HepG2 (cell line): ENCODE results near the gene SLC25A25. TPM values are rescaled to one million over a fixed set of nuclear protein-coding genes. Genes with fewer than 3 reads are reported as not detected.
A peak's percentile ranks its signal among the peaks of the same experiment; 100 is the strongest.

ENCODE experiments used
- AGO2 ChIP-seq: fragments of 200-400 bp; formaldehyde crosslinking; optimal IDR thresholded peaks from 2 replicates; pipeline ENCODE3; 2017; ENCODE audit warnings: mild to moderate bottlenecking, low read depth, low read length, moderate library complexity
- ATM ChIP-seq: fragments of 450-650 bp; IDR thresholded peaks from 2 replicates; pipeline ENCODE4 v1.7.1; 2017; ENCODE audit warnings: mild to moderate bottlenecking, borderline replicate concordance
- CSRNP1 ChIP-seq: sonication (generic); formaldehyde crosslinking; IDR thresholded peaks from 2 replicates; pipeline ENCODE4 v1.8.1; 2023; ENCODE audit warnings: mild to moderate bottlenecking, missing genetic modification reagents
- EED ChIP-seq: sonication (generic); formaldehyde crosslinking; IDR thresholded peaks from 2 replicates; pipeline ENCODE4 v1.5.0; 2020; ENCODE audit warnings: mild to moderate bottlenecking, missing genetic modification reagents
- FOSL2 ChIP-seq: sonication (generic); formaldehyde crosslinking; IDR thresholded peaks from 2 replicates; pipeline ENCODE4 v1.4.0; 2020; ENCODE audit warnings: missing genetic modification reagents
- FOXK2 ChIP-seq: fragments of 450-650 bp; IDR thresholded peaks from 2 replicates; pipeline ENCODE4 v1.6.1; 2016
- FOXP1 ChIP-seq, 2 experiments: fragments of 450-650 bp in 1 of 2; IDR thresholded peaks; 2 replicates each; pipeline ENCODE4 v1.6.1; 2017 to 2018; ENCODE audit warnings: antibody characterized with exemption in 1 of 2
- KDM5B ChIP-seq: sonication (generic); formaldehyde crosslinking; IDR thresholded peaks from 2 replicates; pipeline ENCODE4 v1.4.0; 2020; ENCODE audit warnings: missing genetic modification reagents, mild to moderate bottlenecking, borderline replicate concordance
- KLF12 ChIP-seq: sonication (generic); formaldehyde crosslinking; IDR thresholded peaks from 2 replicates; pipeline ENCODE4 v1.4.0; 2020; ENCODE audit warnings: missing genetic modification reagents, borderline replicate concordance
- KLF6 ChIP-seq: IDR thresholded peaks from 2 replicates; pipeline ENCODE4 v1.8.0; 2016; ENCODE audit warnings: missing biosample characterization, missing genetic modification reagents
- MLLT10 ChIP-seq: sonication (generic); formaldehyde crosslinking; IDR thresholded peaks from 2 replicates; pipeline ENCODE4 v1.4.0; 2020; ENCODE audit warnings: missing genetic modification reagents
- NKX3-1 ChIP-seq: sonication (generic); formaldehyde crosslinking; IDR thresholded peaks from 2 replicates; pipeline ENCODE4 v1.5.0; 2020; ENCODE audit warnings: missing genetic modification reagents
- PAX8 ChIP-seq: sonication (generic); formaldehyde crosslinking; IDR thresholded peaks from 2 replicates; pipeline ENCODE4 v1.8.0; 2022; ENCODE audit warnings: mild to moderate bottlenecking, missing genetic modification reagents, borderline replicate concordance
- RAD21 ChIP-seq: fragments of 450-650 bp; formaldehyde crosslinking; IDR thresholded peaks from 2 replicates; pipeline ENCODE4 v1.5.0; 2020; ENCODE audit warnings: mild to moderate bottlenecking
- TARDBP ChIP-seq: sonication (generic); formaldehyde crosslinking; IDR thresholded peaks from 2 replicates; pipeline ENCODE4 v1.8.0; 2022; ENCODE audit warnings: mild to moderate bottlenecking, missing genetic modification reagents
- TBP ChIP-seq: sonication (generic); formaldehyde crosslinking; IDR thresholded peaks from 2 replicates; pipeline ENCODE4 v1.5.0; 2020; ENCODE audit warnings: missing genetic modification reagents
- TFDP1 ChIP-seq: IDR thresholded peaks from 2 replicates; pipeline ENCODE4 v1.6.1; 2016; ENCODE audit warnings: missing compliant biosample characterization, missing genetic modification reagents, borderline replicate concordance
- U2AF1 ChIP-seq: fragments of 200-400 bp; formaldehyde crosslinking; optimal IDR thresholded peaks from 2 replicates; pipeline ENCODE3; 2017; ENCODE audit warnings: mild to moderate bottlenecking, low read depth, low read length
- ZNF274 ChIP-seq: sonication (generic); formaldehyde crosslinking; IDR thresholded peaks from 2 replicates; pipeline ENCODE4 v1.5.1; 2020; ENCODE audit warnings: mild to moderate bottlenecking, missing genetic modification reagents
- ZNF326 ChIP-seq: sonication (generic); formaldehyde crosslinking; IDR thresholded peaks from 2 replicates; pipeline ENCODE4 v1.4.0; 2020; ENCODE audit warnings: missing genetic modification reagents, borderline replicate concordance
- ZNF543 ChIP-seq: sonication (generic); formaldehyde crosslinking; IDR thresholded peaks from 2 replicates; pipeline ENCODE4 v1.4.0; 2020; ENCODE audit warnings: mild to moderate bottlenecking, missing genetic modification reagents
- ZNF569 ChIP-seq: sonication (generic); formaldehyde crosslinking; IDR thresholded peaks from 2 replicates; pipeline ENCODE4 v1.5.0; 2020; ENCODE audit warnings: mild to moderate bottlenecking, missing genetic modification reagents, moderate library complexity, borderline replicate concordance
- ZNF580 ChIP-seq: IDR thresholded peaks from 2 replicates; pipeline ENCODE4 v1.6.1; 2016; ENCODE audit warnings: low read depth, borderline replicate concordance
- ZNF724P ChIP-seq: sonication (generic); formaldehyde crosslinking; IDR thresholded peaks from 2 replicates; pipeline ENCODE4 v1.8.0; 2022; ENCODE audit warnings: missing genetic modification reagents, borderline replicate concordance
- polyA plus RNA-seq, 8 experiments: library from polyadenylated mRNA; depleted of rRNA in 3 of 8; stranded (reverse) in 7 of 8; unstranded in 1 of 8; fragments of >200 nt; fragmentation: Illumina TruSeq in 4 of 8; extraction: Trizol in 4 of 8; gene quantifications; 2 replicates each; pipeline versions ENCODE4 v1.2.1 to v1.2.3, GENCODE V29; 2011 to 2016; ENCODE audit warnings: low read depth in 4 of 8, missing spikeins in 1 of 8, mixed read lengths in 1 of 8; ENCODE audit not compliant: insufficient read depth in 1 of 8
- total RNA-seq, 5 experiments: library from RNA; depleted of rRNA; stranded (reverse); fragments of >200 nt; fragmentation: Illumina TruSeq; extraction: Trizol; gene quantifications; 2 replicates each; pipeline ENCODE4 v1.2.3, GENCODE V29; 2016; ENCODE audit warnings: low read depth in 1 of 5
- TF ChIP-seq, protein P1 (sequence below): sonication (generic); formaldehyde crosslinking; conservative IDR thresholded peaks from 2 replicates; pipeline ENCODE4 v1.4.0; 2020; ENCODE audit warnings: mild to moderate bottlenecking, missing genetic modification reagents, moderate library complexity

Gene SLC25A25
- total and polyA plus RNA-seq, 2 of the 13 experiments (the other 11 are each of a cell fraction or from before 2014, with no cell fraction given): 10.5 to 24.8 TPM

DNA sequence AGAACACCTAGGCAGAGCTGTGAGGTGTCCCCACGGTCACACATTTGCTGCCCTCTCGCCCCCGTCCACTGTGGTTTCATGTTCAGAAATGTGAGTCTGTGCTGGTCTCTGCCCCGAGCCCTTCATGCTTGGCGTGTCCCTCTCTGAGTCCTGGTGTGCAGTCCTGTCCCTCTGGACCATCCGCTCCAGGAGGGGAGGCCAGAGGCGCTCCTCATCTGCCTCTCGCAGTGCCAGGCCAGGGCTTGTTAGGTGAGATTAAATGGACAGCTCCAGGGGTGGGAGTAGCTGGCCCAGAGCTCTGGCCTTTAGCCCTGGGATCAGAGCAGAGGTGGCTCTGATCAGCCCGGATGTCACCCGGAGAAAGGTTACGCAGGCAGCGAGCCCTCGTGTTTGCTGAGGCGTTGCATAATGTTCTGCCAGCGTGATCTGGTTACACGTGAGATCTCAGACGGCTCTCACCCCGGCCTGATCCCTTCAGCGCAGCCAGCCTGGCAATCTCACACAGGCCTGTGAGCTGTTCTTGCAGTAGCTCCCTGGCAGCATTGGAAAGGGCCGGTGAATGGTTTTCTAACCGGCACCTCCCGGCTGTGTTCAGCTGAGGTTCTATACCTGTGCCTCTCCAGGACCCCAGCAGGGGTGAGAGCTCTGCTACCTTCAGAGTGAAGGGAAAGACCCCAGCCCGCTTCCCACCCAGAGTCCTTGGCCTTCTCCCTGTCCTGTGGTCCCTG, 35.0 kb downstream of the SLC25A25 start (continued):
- TF ChIP-seq KLF12 (CRISPR knock-in tag): no peak
- peak; percentile 97 for TF ChIP-seq ZNF543 (CRISPR knock-in tag)
- peak; percentile 74; the same call in 1 of the 2 replicates for TF ChIP-seq ATM
- peak; percentile 55 for TF ChIP-seq AGO2
- TF ChIP-seq TBP (CRISPR knock-in tag): no peak
- TF ChIP-seq ZNF580 (CRISPR knock-in tag): peak; percentile 92; the same call in 1 of the 2 replicates
- peak; percentile 88; the same call in 1 of the 2 replicates for TF ChIP-seq TFDP1 (CRISPR knock-in tag)
- no peak for TF ChIP-seq FOXK2
- TF ChIP-seq, protein P1, sequence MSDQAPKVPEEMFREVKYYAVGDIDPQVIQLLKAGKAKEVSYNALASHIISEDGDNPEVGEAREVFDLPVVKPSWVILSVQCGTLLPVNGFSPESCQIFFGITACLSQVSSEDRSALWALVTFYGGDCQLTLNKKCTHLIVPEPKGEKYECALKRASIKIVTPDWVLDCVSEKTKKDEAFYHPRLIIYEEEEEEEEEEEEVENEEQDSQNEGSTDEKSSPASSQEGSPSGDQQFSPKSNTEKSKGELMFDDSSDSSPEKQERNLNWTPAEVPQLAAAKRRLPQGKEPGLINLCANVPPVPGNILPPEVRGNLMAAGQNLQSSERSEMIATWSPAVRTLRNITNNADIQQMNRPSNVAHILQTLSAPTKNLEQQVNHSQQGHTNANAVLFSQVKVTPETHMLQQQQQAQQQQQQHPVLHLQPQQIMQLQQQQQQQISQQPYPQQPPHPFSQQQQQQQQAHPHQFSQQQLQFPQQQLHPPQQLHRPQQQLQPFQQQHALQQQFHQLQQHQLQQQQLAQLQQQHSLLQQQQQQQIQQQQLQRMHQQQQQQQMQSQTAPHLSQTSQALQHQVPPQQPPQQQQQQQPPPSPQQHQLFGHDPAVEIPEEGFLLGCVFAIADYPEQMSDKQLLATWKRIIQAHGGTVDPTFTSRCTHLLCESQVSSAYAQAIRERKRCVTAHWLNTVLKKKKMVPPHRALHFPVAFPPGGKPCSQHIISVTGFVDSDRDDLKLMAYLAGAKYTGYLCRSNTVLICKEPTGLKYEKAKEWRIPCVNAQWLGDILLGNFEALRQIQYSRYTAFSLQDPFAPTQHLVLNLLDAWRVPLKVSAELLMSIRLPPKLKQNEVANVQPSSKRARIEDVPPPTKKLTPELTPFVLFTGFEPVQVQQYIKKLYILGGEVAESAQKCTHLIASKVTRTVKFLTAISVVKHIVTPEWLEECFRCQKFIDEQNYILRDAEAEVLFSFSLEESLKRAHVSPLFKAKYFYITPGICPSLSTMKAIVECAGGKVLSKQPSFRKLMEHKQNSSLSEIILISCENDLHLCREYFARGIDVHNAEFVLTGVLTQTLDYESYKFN: peak; percentile 95
- TF ChIP-seq U2AF1: no peak
- no peak for TF ChIP-seq RAD21 (CRISPR knock-in tag)
- TF ChIP-seq ZNF569 (CRISPR knock-in tag): no peak
- peak; percentile 96 for TF ChIP-seq TARDBP (CRISPR knock-in tag)
- TF ChIP-seq ZNF274: peak; percentile 98
- peak; percentile 81; the same call in 1 of the 2 replicates for TF ChIP-seq NKX3-1
- TF ChIP-seq MLLT10 (CRISPR knock-in tag): no peak
- TF ChIP-seq ZNF326 (CRISPR knock-in tag): no peak
- TF ChIP-seq EED: peak; percentile 85
- peak; percentile 84 for TF ChIP-seq CSRNP1 (CRISPR knock-in tag)
- TF ChIP-seq PAX8 (CRISPR knock-in tag): peak; percentile 68; the same call in 1 of the 2 replicates
- TF ChIP-seq FOSL2 (CRISPR knock-in tag): peak; percentile 82
- peak; percentile 79; the same call in 1 of the 2 replicates for TF ChIP-seq KLF6 (CRISPR knock-in tag)
- TF ChIP-seq ZNF724P: no peak; the same call in 1 of the 2 replicates
- peak; percentile 96 for TF ChIP-seq KDM5B (CRISPR knock-in tag)
- no peak for TF ChIP-seq FOXP1 (IDR thresholded peaks at IDR 0.05)
- TF ChIP-seq FOXP1 (CRISPR knock-in tag; IDR thresholded peaks at IDR 0.05): peak; percentile 70; the same call in 1 of the 2 replicates
